ENCODE measurements around the gene GLIS2.

The GLIS2 gene

DNA sequence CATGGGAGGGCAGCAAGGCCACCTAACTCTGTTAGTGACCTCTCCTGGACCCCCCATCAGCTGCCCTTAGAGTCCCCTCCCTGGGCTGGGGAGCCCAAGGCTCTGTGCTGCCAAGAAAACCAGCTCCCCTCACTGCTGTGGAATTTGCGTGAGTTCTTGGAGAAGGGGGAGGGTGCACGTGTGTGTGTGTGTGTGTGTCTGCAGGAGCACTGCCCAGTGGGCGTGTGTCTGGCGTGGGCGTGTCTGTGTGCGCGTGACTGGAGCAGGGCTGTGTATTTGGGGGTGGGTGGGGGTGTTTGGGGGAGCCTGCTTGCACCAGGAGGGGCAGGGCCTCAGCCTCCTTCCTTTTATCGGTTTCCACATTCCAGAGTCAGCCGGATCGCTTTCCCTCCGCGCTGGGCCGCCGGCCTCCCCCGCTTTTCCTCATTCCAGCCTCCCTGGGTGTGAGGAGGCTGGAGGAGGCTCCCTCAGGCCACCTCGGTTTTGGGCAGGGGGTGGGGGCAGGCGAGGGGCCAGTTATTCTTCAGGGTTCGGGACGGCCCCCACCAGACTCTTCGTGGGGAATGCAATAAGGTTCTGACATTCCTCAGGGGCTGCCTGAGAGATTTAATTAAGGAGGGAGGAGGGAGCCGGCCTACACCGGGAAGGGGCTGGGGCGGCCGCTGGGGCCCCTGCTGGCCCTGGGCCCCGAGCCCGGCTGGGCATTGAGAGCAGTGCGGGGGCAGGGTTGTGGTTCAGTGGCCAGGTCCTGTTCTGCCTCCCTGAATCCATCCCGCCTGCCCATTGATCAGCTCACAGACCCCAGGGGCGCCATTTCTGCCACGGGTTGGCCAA, 58.3 kb downstream of the GLIS2 start:
- intact Hi-C loops (cut with DNase I): no loop called here
- DNase-seq: peak in 34 of 42 donors; percentile 27 to 76 (median 56)

DNA sequence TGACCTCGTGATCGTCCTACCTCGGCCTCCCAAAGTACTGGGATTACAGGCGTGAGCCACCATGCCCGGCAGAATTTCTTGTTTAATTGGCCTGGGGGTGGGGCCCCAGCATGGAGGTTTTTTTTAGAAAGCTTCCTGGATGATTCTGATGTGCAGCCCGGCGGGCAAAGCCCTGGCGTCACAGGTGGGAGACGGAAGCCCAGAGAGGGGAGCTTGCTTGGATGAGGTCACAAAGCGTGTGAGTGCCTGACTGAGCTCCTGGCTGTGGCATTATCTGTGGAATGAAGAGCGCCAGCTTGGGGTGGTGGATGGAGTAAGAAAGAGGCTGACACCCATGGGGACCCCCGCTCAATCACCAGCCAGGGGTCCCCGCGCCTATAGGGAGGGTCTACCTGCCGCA, 59.9 kb downstream of the GLIS2 start:
- intact Hi-C loops (cut with DNase I): no loop called here
- DNase-seq: peak in 1 of 42 donors; percentile 3

- intact Hi-C loops (cut with DNase I): no loop called here
- DNase-seq: peak; percentile 64 to 95 (median 88)
Measured at GRCh38 chr16:4376126-4376892, 60.4 kb downstream of the GLIS2 start.

DNA sequence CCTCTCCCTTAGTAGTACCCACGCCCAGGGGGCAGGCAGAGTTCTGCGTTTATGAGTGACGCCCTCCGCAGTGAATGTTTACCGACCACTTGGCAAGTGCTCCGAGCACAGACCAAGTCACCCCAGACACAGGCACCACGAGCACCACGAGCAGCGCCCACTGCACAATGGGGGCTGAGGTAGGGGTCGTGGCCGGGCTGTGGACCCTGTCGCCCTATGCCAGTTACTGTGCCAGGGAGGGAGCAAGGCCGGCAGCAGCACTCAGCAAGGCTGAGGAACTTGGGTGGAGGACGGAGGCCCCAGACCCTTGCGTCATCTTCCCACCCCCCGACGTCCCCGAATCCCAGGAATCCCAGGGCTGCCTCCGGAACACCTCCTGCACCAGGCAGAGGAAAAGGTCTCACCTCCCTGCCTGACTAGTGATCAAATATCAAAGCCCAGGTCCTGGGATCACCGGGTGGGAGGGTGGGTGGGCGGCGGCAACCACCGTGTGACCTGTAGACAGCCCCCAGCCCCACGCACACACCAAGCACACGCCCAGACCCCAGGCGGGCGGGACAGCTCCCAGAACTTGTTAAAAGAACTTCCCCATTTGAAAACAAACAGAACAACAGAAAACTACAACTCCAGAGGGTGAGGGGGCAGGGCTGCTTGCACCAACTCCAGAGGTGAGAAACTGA, 61.2 kb downstream of the GLIS2 start:
- intact Hi-C loops (cut with DNase I): no loop called here
- DNase-seq: peak in 1 of 42 donors; percentile 3

- intact Hi-C loops (cut with DNase I): no loop called here
- peak in 7 of 42 donors; percentile 33 to 60 (median 45) for DNase-seq
Measured at GRCh38 chr16:4377573-4378154, 61.8 kb downstream of the GLIS2 start.

- peak in 1 of 42 donors; percentile 2 for DNase-seq
- intact Hi-C loops (cut with DNase I): no loop called here
Measured at GRCh38 chr16:4378161-4378666, 62.3 kb downstream of the GLIS2 start.

DNA sequence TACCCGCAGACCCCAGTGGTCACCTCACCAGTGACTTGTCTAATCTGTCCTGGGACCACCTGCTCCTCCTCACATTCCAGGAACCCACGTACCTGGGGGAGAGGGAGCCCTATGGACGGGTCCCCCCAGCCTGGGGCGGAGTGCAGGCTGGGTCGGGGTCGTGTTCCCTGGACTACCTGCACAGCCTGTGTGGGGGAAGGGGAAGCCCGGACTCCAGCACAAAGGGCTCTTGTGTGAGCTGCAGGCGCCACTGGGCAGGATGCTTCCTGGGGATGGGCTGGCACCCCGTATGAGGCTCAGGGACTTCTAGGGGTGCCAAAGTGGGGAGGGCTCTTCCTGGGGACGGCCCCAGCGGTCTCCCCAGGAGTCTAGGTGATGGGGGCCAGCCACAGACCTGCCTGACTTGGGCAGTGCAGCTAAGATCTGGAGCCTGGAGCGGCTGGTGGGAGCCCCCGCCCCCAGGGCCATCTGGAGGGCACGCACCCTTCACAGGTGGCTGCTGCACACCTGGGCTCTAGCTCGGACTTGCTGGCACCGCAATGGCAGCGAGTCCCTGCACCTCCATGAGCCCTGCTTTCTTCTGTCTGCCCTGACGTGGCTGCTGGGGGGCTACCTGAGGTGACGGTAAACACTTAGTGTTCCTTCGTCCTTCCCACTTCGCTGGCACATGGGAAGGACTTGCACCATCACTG, 63.3 kb downstream of the GLIS2 start:
- no peak for DNase-seq
- intact Hi-C loops (cut with DNase I): no loop called here

DNA sequence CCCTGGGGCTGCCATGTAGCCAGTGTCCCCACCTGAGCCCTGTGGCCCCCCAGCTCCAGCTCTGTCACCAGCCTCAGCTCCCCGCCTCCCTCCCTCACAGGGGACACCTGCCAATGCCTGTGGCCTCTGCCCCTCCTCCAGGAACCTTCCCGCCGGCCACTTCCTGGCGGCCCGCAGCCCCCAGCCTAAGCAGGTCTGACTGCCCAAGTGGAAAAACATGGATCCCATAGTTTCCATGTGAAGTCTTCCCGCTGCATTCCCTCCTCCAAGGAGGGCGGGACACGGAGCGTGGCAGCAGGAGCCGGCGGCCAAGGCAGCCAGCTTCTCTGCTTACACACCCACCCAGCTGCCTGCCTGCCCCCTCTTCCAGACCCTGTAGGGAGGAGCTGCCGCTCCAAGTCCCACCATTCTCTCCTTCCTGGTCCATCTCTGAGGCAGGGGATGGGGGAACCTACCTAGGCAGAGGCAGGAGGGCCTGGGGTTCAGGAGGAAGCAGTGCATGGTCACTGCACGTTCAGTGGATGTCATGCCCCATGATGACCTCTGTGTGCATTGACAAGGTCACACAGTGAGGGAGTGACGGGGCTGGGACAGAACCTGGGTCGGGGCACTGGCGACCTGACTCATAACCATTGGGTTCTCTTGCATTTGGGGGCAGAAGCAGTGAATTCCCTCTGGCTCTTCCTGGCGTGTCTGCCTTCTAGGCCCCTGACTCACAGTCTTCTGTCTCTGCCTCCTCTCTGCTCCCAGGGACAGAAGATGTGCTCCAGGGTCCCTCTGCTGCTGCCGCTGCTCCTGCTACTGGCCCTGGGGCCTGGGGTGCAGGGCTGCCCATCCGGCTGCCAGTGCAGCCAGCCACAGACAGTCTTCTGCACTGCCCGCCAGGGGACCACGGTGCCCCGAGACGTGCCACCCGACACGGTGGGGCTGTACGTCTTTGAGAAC, 64.5 kb downstream of the GLIS2 start:
- intact Hi-C loops (cut with DNase I): no loop called here
- peak in 1 of 42 donors; percentile 2 for DNase-seq

DNA sequence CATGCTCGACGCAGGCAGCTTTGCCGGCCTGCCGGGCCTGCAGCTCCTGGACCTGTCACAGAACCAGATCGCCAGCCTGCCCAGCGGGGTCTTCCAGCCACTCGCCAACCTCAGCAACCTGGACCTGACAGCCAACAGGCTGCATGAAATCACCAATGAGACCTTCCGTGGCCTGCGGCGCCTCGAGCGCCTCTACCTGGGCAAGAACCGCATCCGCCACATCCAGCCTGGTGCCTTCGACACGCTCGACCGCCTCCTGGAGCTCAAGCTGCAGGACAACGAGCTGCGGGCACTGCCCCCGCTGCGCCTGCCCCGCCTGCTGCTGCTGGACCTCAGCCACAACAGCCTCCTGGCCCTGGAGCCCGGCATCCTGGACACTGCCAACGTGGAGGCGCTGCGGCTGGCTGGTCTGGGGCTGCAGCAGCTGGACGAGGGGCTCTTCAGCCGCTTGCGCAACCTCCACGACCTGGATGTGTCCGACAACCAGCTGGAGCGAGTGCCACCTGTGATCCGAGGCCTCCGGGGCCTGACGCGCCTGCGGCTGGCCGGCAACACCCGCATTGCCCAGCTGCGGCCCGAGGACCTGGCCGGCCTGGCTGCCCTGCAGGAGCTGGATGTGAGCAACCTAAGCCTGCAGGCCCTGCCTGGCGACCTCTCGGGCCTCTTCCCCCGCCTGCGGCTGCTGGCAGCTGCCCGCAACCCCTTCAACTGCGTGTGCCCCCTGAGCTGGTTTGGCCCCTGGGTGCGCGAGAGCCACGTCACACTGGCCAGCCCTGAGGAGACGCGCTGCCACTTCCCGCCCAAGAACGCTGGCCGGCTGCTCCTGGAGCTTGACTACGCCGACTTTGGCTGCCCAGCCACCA, 65.4 kb downstream of the GLIS2 start:
- peak in 41 of 42 donors; percentile 35 to 88 (median 74) for DNase-seq
- intact Hi-C loops (cut with DNase I): no loop called here

GRCh38 chr16:4381935-4382794, 66.3 kb downstream of the GLIS2 start:
- intact Hi-C loops (cut with DNase I): no loop called here
- no peak for DNase-seq

- intact Hi-C loops (cut with DNase I): no loop called here
- DNase-seq: no peak
Measured at GRCh38 chr16:4382795-4383357, 67.0 kb downstream of the GLIS2 start.

DNA sequence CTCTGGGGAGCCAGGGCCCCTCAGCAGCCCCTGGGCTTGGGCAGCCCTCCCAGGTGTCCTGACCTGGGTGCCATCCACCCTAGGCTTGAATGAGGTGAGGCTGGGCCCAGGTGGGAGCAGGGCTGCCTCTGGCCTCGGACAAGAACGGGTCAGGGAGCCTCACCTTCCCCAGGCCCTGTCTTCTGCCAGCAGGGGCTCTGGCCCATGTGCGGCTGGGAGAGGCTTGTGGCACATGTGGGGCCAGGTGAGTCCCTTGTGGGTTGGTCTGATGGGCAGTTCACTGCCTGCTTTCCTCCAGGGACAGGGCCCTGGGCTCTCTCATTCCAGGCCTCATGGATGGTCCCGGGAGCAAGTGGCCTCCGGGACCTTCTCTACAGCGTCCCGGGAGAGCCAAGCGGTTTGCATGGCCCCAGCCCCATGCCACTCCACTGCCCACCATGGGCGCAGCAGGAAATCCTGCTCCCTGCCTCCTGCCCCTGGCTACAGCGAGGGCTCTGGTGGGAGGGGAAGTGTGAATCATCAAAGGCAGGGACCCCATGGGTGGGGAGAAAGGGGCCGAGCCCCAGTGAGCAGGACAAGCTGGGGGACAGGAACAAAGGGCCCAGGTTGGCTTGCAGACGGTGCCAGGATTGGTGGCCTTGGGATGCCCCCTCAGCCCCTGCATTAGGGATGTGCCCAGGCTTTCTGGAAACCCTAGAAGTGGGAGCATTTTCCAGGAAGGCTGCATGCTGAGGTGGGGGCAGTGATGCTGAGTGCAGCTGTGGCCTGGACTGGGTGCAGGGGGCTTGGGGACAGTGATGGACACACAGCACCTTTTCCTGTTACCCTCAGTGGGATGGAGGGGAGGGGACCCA, 68.0 kb downstream of the GLIS2 start:
- DNase-seq: no peak
- intact Hi-C loops (cut with DNase I): no loop called here

DNA sequence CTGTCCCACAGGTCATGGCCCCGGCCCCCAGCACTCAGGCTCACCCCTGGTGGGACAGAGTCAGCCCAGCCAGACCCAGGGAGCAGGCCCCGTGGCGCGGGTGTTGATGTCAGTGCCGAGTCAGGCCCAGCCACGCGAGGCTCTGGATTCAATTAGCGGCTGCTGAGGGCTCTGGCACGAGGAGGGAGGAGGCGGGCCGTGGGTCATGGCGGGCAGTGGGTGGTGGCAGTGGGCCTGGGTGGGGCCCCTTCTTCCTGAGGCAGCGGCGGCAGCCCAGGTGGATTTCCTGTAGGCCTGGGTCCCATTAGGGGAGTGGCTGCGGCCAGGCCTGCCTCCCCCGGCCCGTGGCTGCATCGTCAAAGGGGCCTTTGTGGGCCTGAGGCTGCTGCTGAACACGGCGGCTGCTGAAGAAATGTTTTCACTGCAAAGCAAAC, 68.7 kb downstream of the GLIS2 start:
- DNase-seq: no peak
- intact Hi-C loops (cut with DNase I): no loop called here

- DNase-seq: no peak
- intact Hi-C loops (cut with DNase I): no loop called here
Measured at GRCh38 chr16:4385066-4385788, 69.4 kb downstream of the GLIS2 start.
